OCI-LY1 (cell line): ENCODE results near the gene HSDL1.

Experiments used
- EZH2 ChIP-seq: fragments of 200-600 bp; sonication (generic), shearing (Covaris generic); IDR thresholded peaks from 2 replicates; pipeline ENCODE4 v1.8.0; 2017; ENCODE audit warnings: borderline replicate concordance, mixed run types, mild to moderate bottlenecking, antibody characterized with exemption, low read length, moderate library complexity, mixed read lengths
- TF ChIP-seq, protein P1 (sequence below): fragments of 200-600 bp; sonication (generic), shearing (Covaris generic); IDR thresholded peaks from 2 replicates; pipeline ENCODE4 v1.5.1; 2017; ENCODE audit warnings: mild to moderate bottlenecking, antibody characterized with exemption, low read length, moderate library complexity, mixed read lengths

DNA sequence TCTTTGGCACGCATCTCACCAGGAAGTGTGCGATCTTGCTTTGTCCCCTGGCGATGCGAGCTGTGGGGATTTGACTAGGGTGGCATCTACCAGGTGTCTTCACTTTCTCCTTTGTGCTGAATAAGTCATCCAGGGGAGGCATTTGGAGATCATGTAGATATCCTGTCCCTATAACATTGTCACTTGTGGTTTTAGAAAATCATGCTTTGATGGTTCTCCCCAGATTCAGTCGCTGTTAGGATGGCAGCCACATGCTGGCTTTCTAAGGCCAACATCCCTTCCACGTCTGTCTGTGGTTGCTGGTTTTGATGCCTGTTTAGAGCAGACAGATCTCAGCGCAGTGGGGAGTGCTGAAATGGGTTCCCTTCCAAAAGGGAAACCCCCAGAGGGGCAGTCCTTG lies 48.5 kb upstream of the HSDL1 start:
- TF ChIP-seq, protein P1, sequence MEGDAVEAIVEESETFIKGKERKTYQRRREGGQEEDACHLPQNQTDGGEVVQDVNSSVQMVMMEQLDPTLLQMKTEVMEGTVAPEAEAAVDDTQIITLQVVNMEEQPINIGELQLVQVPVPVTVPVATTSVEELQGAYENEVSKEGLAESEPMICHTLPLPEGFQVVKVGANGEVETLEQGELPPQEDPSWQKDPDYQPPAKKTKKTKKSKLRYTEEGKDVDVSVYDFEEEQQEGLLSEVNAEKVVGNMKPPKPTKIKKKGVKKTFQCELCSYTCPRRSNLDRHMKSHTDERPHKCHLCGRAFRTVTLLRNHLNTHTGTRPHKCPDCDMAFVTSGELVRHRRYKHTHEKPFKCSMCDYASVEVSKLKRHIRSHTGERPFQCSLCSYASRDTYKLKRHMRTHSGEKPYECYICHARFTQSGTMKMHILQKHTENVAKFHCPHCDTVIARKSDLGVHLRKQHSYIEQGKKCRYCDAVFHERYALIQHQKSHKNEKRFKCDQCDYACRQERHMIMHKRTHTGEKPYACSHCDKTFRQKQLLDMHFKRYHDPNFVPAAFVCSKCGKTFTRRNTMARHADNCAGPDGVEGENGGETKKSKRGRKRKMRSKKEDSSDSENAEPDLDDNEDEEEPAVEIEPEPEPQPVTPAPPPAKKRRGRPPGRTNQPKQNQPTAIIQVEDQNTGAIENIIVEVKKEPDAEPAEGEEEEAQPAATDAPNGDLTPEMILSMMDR, result no peak
- no peak for TF ChIP-seq EZH2
